A673 (cell line): Measurements from ENCODE around the gene SFN.

Experiments used
- EZH2 ChIP-seq: fragments of 200-600 bp; sonication (generic); IDR thresholded peaks from 2 replicates; pipeline ENCODE4 v1.6.1; 2017; ENCODE audit warnings: borderline replicate concordance, low read depth, mild to moderate bottlenecking, mixed read lengths, antibody characterized with exemption, low read length; ENCODE audit not compliant: poor library complexity, severe bottlenecking
- TF ChIP-seq, protein P1 (sequence below): fragments of 300-800, 200-600 bp; sonication (generic); conservative IDR thresholded peaks from 2 replicates; pipeline ENCODE4 v1.5.1; 2017; ENCODE audit warnings: low read depth, mild to moderate bottlenecking, antibody characterized with exemption, low read length, moderate library complexity, mixed read lengths

DNA sequence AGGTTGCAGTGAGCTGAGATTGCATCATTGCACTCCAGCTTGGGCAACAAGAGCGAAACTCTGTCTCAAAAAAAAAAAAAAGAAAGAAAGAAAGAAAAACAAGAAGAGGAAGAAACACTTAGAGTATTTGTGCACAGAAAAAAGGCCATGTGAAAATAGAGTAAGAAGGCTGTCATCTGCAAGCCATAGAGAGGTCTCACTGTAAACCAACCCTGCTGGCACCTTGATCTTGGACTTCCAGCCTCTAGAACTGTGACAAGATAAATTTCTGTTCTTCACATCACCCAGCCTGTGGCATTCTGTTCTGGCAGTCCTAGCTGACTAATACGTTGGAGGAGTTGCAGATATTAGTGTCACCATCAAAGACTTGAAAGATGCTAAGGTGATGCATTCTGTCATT, 48.6 kb upstream of the SFN start:
- TF ChIP-seq, protein P1, sequence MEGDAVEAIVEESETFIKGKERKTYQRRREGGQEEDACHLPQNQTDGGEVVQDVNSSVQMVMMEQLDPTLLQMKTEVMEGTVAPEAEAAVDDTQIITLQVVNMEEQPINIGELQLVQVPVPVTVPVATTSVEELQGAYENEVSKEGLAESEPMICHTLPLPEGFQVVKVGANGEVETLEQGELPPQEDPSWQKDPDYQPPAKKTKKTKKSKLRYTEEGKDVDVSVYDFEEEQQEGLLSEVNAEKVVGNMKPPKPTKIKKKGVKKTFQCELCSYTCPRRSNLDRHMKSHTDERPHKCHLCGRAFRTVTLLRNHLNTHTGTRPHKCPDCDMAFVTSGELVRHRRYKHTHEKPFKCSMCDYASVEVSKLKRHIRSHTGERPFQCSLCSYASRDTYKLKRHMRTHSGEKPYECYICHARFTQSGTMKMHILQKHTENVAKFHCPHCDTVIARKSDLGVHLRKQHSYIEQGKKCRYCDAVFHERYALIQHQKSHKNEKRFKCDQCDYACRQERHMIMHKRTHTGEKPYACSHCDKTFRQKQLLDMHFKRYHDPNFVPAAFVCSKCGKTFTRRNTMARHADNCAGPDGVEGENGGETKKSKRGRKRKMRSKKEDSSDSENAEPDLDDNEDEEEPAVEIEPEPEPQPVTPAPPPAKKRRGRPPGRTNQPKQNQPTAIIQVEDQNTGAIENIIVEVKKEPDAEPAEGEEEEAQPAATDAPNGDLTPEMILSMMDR: no peak
- no peak for TF ChIP-seq EZH2
